ENCODE measurements around the gene UBE2E2. TPM values are rescaled to one million over a fixed set of nuclear protein-coding genes. Genes with fewer than 3 reads are reported as not detected.
A peak's percentile ranks its signal among the peaks of the same experiment; 100 is the strongest.

Gene UBE2E2
- 10 to 100 TPM; 31.5 to 96.2 (median 59.7) TPM for total RNA-seq

GRCh38 chr3:23202921-23203707 is at the start of gene UBE2E2:
Gene UBE2E2, plus strand, starts transcription at chr3:23203327.
- TF ChIP-seq CTCF (IDR thresholded peaks at IDR 0.05) (no peak), POLR2A (IDR thresholded peaks at IDR 0.05) (no peak), POLR2AphosphoS5 (IDR thresholded peaks at IDR 0.05) (no peak)
- Histone ChIP-seq H3K9me3 (no peaks in the 10 kb centered on the region), H3K27ac (peak within 1 kb of the TSS; percentile 85 to 93), H3K27me3 (no peaks in the 10 kb centered on the region), H3K4me1 (no peaks in the 10 kb centered on the region), H3K4me3 (peak within 1 kb of the TSS; percentile 71 to 94 (median 85)), H3K36me3 (no peaks in the 10 kb centered on the region)
- DNase-seq (ENCODE audit: low spot score in 2 of 2) = peak; percentile 39 to 64
- intact Hi-C loops (cut with DNase I; ENCODE audit: low total_unique reads) = no loop called here

GRCh38 chr3:23153436-23153835 is 49.7 kb upstream of the UBE2E2 start:
- no peaks in the 10 kb centered on the region for H3K27me3 ChIP-seq
- H3K36me3 ChIP-seq = no peaks in the 10 kb centered on the region
- H3K9me3 ChIP-seq = no peaks in the 10 kb centered on the region
- intact Hi-C loops (cut with DNase I; ENCODE audit: low total_unique reads) = loop anchor here (10.0 kb wide), 1 partner anchor 319 kb away; no protein-coding TSS in a partner anchor
- H3K27ac ChIP-seq = no peak overlapping the region
- no peak for DNase-seq (ENCODE audit: low spot score in 2 of 2)
- H3K4me3 ChIP-seq = no peak overlapping the region
- TF ChIP-seq POLR2AphosphoS5 (IDR thresholded peaks at IDR 0.05) = no peak
- TF ChIP-seq POLR2A (IDR thresholded peaks at IDR 0.05) = no peak
- TF ChIP-seq CTCF (IDR thresholded peaks at IDR 0.05) = no peak
- no peaks in the 10 kb centered on the region for H3K4me1 ChIP-seq

- H3K4me3 ChIP-seq = no peak overlapping the region
- intact Hi-C loops (cut with DNase I; ENCODE audit: low total_unique reads) = loop anchor here (10.0 kb wide), 1 partner anchor 323 kb away; no protein-coding TSS in a partner anchor
- no peaks in the 10 kb centered on the region for H3K27me3 ChIP-seq
- H3K4me1 ChIP-seq = no peaks in the 10 kb centered on the region
- TF ChIP-seq POLR2A (IDR thresholded peaks at IDR 0.05) (no peak), CTCF (IDR thresholded peaks at IDR 0.05) (no peak), POLR2AphosphoS5 (IDR thresholded peaks at IDR 0.05) (no peak)
- H3K36me3 ChIP-seq = no peaks in the 10 kb centered on the region
- H3K9me3 ChIP-seq = no peaks in the 10 kb centered on the region
- no peak overlapping the region for H3K27ac ChIP-seq
- DNase-seq (ENCODE audit: low spot score in 2 of 2) = no peak
These were observed 45.8 kb upstream of the UBE2E2 start for GRCh38 chr3:23157331-23157730.

- DNase-seq (ENCODE audit: low spot score in 2 of 2) = no peak
- H3K27ac ChIP-seq = peak overlapping the region in 1 of 2 donors; percentile 36
- no peaks in the 10 kb centered on the region for H3K36me3 ChIP-seq
- H3K9me3 ChIP-seq = no peaks in the 10 kb centered on the region
- H3K27me3 ChIP-seq = no peaks in the 10 kb centered on the region
- intact Hi-C loops (cut with DNase I; ENCODE audit: low total_unique reads) = loop anchor here (10.0 kb wide), 1 partner anchor 325 kb away; no protein-coding TSS in a partner anchor
- H3K4me3 ChIP-seq = no peak overlapping the region
- TF ChIP-seq POLR2AphosphoS5 (IDR thresholded peaks at IDR 0.05) (no peak), CTCF (IDR thresholded peaks at IDR 0.05) (no peak), POLR2A (IDR thresholded peaks at IDR 0.05) (no peak)
- no peaks in the 10 kb centered on the region for H3K4me1 ChIP-seq
These were observed 43.2 kb upstream of the UBE2E2 start for GRCh38 chr3:23159929-23160328.

GRCh38 chr3:23161308-23161707 is 41.8 kb upstream of the UBE2E2 start:
- H3K36me3 ChIP-seq = no peaks in the 10 kb centered on the region
- no peaks in the 10 kb centered on the region for H3K9me3 ChIP-seq
- DNase-seq (ENCODE audit: low spot score in 2 of 2) = no peak
- H3K27ac ChIP-seq = no peak overlapping the region
- intact Hi-C loops (cut with DNase I; ENCODE audit: low total_unique reads) = no loop called here
- TF ChIP-seq POLR2A (IDR thresholded peaks at IDR 0.05) (no peak), CTCF (IDR thresholded peaks at IDR 0.05) (no peak), POLR2AphosphoS5 (IDR thresholded peaks at IDR 0.05) (no peak)
- H3K4me3 ChIP-seq = no peak overlapping the region
- H3K4me1 ChIP-seq = no peaks in the 10 kb centered on the region
- no peaks in the 10 kb centered on the region for H3K27me3 ChIP-seq
